AG20443 (cell line): Measurements from ENCODE around the gene PRDX6.
A peak's percentile ranks its signal among the peaks of the same experiment; 100 is the strongest.
"Not testable (repeated sequence)": the region's sequence is repeated elsewhere in the genome, so short reads cannot be mapped to it uniquely, and the experiment has no call there.

Source experiments
- DNase-seq: peaks from one replicate; pipeline ENCODE4 v3.0.0; 2012; ENCODE audit warnings: low spot score, mixed read lengths

PRDX6 gene

GRCh38 chr1:173477286-173478093, at the start of gene PRDX6:
Gene PRDX6, plus strand, starts transcription at chr1:173477335. Its CDS starts 63 bp downstream, at chr1:173477398.
- peak; percentile 72 for DNase-seq

- DNase-seq: peak; percentile 94
These were observed 47.4 kb upstream of the PRDX6 start for GRCh38 chr1:173429471-173430402.

GRCh38 chr1:173430677-173431303, 46.3 kb upstream of the PRDX6 start:
- no peak for DNase-seq

- peak; percentile 77 for DNase-seq
These were observed 45.7 kb upstream of the PRDX6 start for GRCh38 chr1:173431304-173432045.

- no peak for DNase-seq
These were observed 44.8 kb upstream of the PRDX6 start for GRCh38 chr1:173432331-173432730.

GRCh38 chr1:173433751-173434326, 43.3 kb upstream of the PRDX6 start:
- DNase-seq: no peak

GRCh38 chr1:173436841-173437428, 40.2 kb upstream of the PRDX6 start:
- DNase-seq: no peak

- no peak for DNase-seq
These were observed 38.5 kb upstream of the PRDX6 start for GRCh38 chr1:173438675-173439074.

- DNase-seq: no peak
These were observed 36.7 kb upstream of the PRDX6 start for GRCh38 chr1:173440430-173440829.

- no peak for DNase-seq
These were observed 32.4 kb upstream of the PRDX6 start for GRCh38 chr1:173444757-173445156.

GRCh38 chr1:173445164-173445563, 32.0 kb upstream of the PRDX6 start:
- no peak for DNase-seq

GRCh38 chr1:173445656-173446055, 31.5 kb upstream of the PRDX6 start:
- no peak for DNase-seq

GRCh38 chr1:173447224-173447623, 29.9 kb upstream of the PRDX6 start:
- no peak for DNase-seq

- DNase-seq: no peak
These were observed 28.2 kb upstream of the PRDX6 start for GRCh38 chr1:173448945-173449344.

GRCh38 chr1:173451981-173452380, 25.2 kb upstream of the PRDX6 start:
- DNase-seq: no peak

- peak; percentile 39 for DNase-seq
These were observed 23.2 kb upstream of the PRDX6 start for GRCh38 chr1:173453982-173454381.

GRCh38 chr1:173454966-173455524, 22.1 kb upstream of the PRDX6 start:
- DNase-seq: no peak

GRCh38 chr1:173459885-173460284, 17.2 kb upstream of the PRDX6 start:
- no peak for DNase-seq

GRCh38 chr1:173462666-173463065, 14.5 kb upstream of the PRDX6 start:
- DNase-seq: not testable (repeated sequence)

- not testable (repeated sequence) for DNase-seq
These were observed 12.9 kb upstream of the PRDX6 start for GRCh38 chr1:173464185-173464584.

GRCh38 chr1:173467426-173467825, 9.7 kb upstream of the PRDX6 start:
- no peak for DNase-seq
